Esophagus squamous epithelium (tissue), 5 donors: ENCODE data around the gene HOOK2. TPM values are rescaled to one million over a fixed set of nuclear protein-coding genes. Genes with fewer than 3 reads are reported as not detected.
A peak's percentile ranks its signal among the peaks of the same experiment; 100 is the strongest.

Experiments
- DNase-seq: peaks from one replicate; lab custom pipeline; 2025; lab: John Stamatoyannopoulos, UW
- H3K27ac ChIP-seq, 4 donors: fragments of 200-600 bp; sonication (generic); one replicate each; pipeline ENCODE4 v1.5.1; 2016 to 2019; ENCODE audit warnings: mild to moderate bottlenecking in 1 of 4
- H3K27me3 ChIP-seq, 4 donors: fragments of 200-600 bp; sonication (generic); 1 replicate in 3 of 4; 2 replicates in 1 of 4; pipeline versions ENCODE4 v1.5.1 to v1.6.0; 2017 to 2021; ENCODE audit warnings: antibody characterized with exemption in 1 of 4
- H3K36me3 ChIP-seq, 3 donors: fragments of 200-600 bp; sonication (generic); one replicate each; pipeline ENCODE4 v1.5.1; 2016 to 2019
- H3K4me1 ChIP-seq, 3 donors: fragments of 200-600 bp; sonication (generic); one replicate each; pipeline ENCODE4 v1.5.1; 2017 to 2019
- H3K4me3 ChIP-seq, 4 donors: fragments of 200-600 bp; sonication (generic); 1 replicate in 3 of 4; 2 replicates in 1 of 4; pipeline ENCODE4 v1.5.1; 2016 to 2019; ENCODE audit warnings: mild to moderate bottlenecking in 2 of 4, moderate library complexity in 1 of 4
- H3K9me3 ChIP-seq, 3 donors: fragments of 200-600 bp; sonication (generic); one replicate each; pipeline ENCODE4 v1.5.1; 2016 to 2019
- CTCF ChIP-seq, 6 experiments: fragments of 450-650 bp in 4 of 6; fragments of 200-600 bp in 2 of 6; sonication (generic) in 2 of 6; IDR thresholded peaks; one replicate each; pipeline ENCODE4 v1.5.1; 2016 to 2019; ENCODE audit warnings: antibody characterized with exemption in 6 of 6, mild to moderate bottlenecking in 4 of 6, moderate library complexity in 4 of 6
- POLR2A ChIP-seq, 4 donors: fragments of 450-650 bp; IDR thresholded peaks; one replicate each; pipeline ENCODE4 v1.6.1; 2017; ENCODE audit warnings: antibody characterized with exemption in 4 of 4, mild to moderate bottlenecking in 4 of 4, moderate library complexity in 3 of 4
- WGBS, 2 donors: methylation state at CpG; one replicate each; pipeline ENCODE4 v1.1.5; 2018; 5-methylcytosine and 5-hydroxymethylcytosine counted together
- intact Hi-C: fragments of 100-400 bp; cut with DNase I; formaldehyde crosslinking; loops from one replicate; pipeline ENCODE4 v1.15.0; 2022
- total RNA-seq, 4 donors: library from RNA; depleted of rRNA; stranded (reverse); fragments of >200 nt; gene quantifications; one replicate each; pipeline ENCODE4 v1.1.0, GENCODE V29; 2016
- donor health status: DM: yes; HTN: yes; CAD: no.

The HOOK2 gene
- total RNA-seq, 4 donors from 2014 or later: 41.4 to 76.5 (median 61.6) TPM

GRCh38 chr19:12748489-12748888, 26.9 kb downstream of the HOOK2 start:
- intact Hi-C loops: no loop called here
- H3K27me3 ChIP-seq: peaks cover 0 to 36% (median 0%) of the 10 kb centered on the region in 4 donors
- H3K36me3 ChIP-seq: peaks cover 12 to 48% (median 31%) of the 10 kb centered on the region in 3 donors
- no peak overlapping the region for H3K4me3 ChIP-seq
- no peak overlapping the region for H3K27ac ChIP-seq
- WGBS, 2 donors: 20 to 77% methylated on average over 1 to 3 of the region's 6 CpGs
- peaks cover 0 to 9% (median 0%) of the 10 kb centered on the region in 3 donors for H3K9me3 ChIP-seq
- TF ChIP-seq POLR2A (IDR thresholded peaks at IDR 0.05) (no peak), CTCF (IDR thresholded peaks at IDR 0.05) (no peak)
- DNase-seq: no peak
- H3K4me1 ChIP-seq: peaks cover 18 to 47% (median 20%) of the 10 kb centered on the region in 3 donors

DNA sequence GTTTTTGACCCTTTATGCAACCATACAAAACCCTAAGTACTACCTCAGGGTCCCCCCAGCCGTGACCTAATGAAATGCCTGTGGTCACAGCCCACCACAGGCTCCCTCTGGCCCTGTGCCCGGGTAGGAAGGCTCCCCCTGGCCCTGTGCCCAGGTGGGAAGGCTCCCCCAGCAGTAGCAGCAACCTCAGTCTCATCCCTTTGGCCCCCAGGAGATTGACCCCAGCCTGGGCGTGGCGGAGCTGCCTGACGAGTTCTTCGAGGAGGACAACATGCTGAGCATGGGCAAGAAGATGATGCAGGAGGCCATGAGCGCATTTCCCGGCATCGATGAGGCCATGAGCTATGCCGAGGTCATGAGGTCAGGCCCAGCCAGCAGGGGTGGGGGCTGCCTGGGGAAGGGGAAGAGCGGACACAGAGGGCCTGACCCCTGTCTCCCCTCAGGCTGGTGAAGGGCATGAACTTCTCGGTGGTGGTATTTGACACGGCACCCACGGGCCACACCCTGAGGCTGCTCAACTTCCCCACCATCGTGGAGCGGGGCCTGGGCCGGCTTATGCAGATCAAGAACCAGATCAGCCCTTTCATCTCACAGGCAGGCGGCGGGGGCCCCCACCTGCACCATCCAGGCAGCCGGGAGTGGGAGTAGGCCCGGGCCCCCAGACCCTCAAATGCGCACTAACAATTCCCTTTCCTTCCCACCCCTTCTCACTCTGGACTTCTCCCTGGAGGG, 30.0 kb downstream of the HOOK2 start:
- TF ChIP-seq CTCF (IDR thresholded peaks at IDR 0.05) (no peak), POLR2A (IDR thresholded peaks at IDR 0.05) (no peak)
- no peak for DNase-seq
- peaks cover 0 to 6% (median 0%) of the 10 kb centered on the region in 4 donors for H3K27me3 ChIP-seq
- 86% methylated on average over 9 of the region's 22 CpGs; no CpG with 5 or more reads in 1 of the 2 donors for WGBS, 2 donors
- H3K4me3 ChIP-seq: no peak overlapping the region
- peaks cover 12 to 79% (median 40%) of the 10 kb centered on the region in 3 donors for H3K36me3 ChIP-seq
- H3K4me1 ChIP-seq: peaks cover 15 to 32% (median 16%) of the 10 kb centered on the region in 3 donors
- intact Hi-C loops: no loop called here
- H3K9me3 ChIP-seq: peaks cover 0 to 9% (median 0%) of the 10 kb centered on the region in 3 donors
- H3K27ac ChIP-seq: no peak overlapping the region

DNA sequence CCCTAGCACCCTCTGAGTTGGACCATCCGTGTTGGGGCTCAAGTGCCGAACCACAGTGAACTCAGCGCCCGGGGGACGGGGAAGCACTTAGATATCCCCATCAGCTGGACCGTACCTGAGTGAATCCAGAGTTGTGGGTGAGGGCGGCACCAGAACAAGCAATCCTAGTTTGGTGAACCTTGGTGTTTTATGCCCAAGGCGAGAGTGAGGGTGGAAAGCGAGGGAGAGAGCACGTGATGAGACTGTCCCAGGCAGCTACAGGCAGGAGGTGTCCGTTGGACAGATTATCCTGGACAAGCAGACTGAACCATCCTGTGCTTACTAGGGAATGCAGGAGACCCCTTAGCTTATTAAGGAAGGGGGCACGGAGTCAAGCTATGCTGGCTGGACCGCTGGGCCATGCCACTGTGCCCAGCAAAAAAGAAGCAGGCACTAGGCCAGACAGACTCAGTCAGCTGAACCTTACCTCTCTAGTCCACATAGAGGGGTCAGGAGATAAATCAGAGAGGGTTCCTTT, 37.5 kb downstream of the HOOK2 start:
- H3K4me3 ChIP-seq: peak overlapping the region; percentile 81 to 94 (median 86)
- 13 to 21% methylated on average over 8 to 13 of the region's 13 CpGs for WGBS, 2 donors
- no peaks in the 10 kb centered on the region for H3K27me3 ChIP-seq
- intact Hi-C loops: no loop called here
- H3K4me1 ChIP-seq: peaks cover 21 to 47% (median 26%) of the 10 kb centered on the region in 3 donors
- TF ChIP-seq CTCF (IDR thresholded peaks at IDR 0.05): no peak
- TF ChIP-seq POLR2A (IDR thresholded peaks at IDR 0.05): no peak
- DNase-seq: no peak
- peaks cover 0 to 47% (median 9%) of the 10 kb centered on the region in 3 donors for H3K36me3 ChIP-seq
- no peaks in the 10 kb centered on the region for H3K9me3 ChIP-seq
- H3K27ac ChIP-seq: peak overlapping the region; percentile 87 to 92 (median 89)

DNA sequence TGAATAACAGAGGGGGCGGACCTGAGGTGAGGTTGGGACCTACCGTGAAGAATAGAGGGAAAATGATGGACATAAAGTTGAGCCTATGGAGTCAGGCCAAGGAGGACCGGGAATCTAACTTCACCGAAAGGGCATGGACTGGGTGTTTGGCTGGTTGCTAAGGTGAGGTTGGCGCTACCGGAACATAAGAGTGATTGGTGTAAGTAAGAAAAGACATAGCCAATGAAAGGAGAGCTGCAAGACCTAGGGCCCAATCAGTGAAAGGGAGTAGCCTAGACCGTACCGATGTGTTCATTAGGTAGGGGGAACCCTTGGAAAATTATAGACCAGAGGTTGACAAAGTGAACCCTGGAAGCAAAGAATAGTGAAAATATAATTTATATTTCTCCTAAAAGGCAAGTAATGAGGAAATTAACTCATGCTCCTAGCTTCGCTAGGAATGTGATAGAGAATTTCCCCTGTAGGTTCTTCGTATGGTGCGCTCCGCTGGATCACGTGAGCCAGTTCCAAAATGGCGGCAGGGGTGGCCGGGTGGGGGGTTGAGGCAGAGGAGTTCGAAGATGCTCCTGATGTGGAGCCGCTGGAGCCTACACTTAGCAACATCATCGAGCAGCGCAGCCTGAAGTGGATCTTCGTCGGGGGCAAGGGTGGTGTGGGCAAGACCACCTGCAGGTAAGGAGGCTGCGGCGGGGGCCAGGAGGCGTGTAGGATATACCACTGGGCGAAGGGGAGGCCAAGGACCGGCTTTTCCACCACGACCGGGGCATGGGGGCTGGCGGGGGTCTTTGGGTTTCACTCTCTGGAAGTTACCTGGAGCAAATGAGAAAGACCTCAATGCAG, 38.1 kb downstream of the HOOK2 start, which contains the start of gene GET3:
GET3 (plus strand) TSS at position 503 of the 840 bp plus-strand sequence; CDS start at position 512, 9 bp downstream.
- no peaks in the 10 kb centered on the region for H3K9me3 ChIP-seq
- H3K36me3 ChIP-seq: peaks cover 0 to 42% (median 6%) of the 10 kb centered on the region in 3 donors
- intact Hi-C loops: no loop called here
- DNase-seq: peak; percentile 71
- peak in 3 of 4 donors; percentile 21 to 41 (median 22) for TF ChIP-seq POLR2A (IDR thresholded peaks at IDR 0.05)
- TF ChIP-seq CTCF (IDR thresholded peaks at IDR 0.05): peak in 2 of 6 experiments; percentile 32 to 33
- peak within 1 kb of the TSS; percentile 87 to 92 (median 89) for H3K27ac ChIP-seq
- peaks cover 28 to 54% (median 32%) of the 10 kb centered on the region in 3 donors for H3K4me1 ChIP-seq
- no peaks in the 10 kb centered on the region for H3K27me3 ChIP-seq
- 0 to 1% methylated on average over 19 to 28 of the region's 29 CpGs for WGBS, 2 donors
- peak within 1 kb of the TSS; percentile 81 to 94 (median 86) for H3K4me3 ChIP-seq
